Neural crest cell (in vitro differentiated cells): ENCODE results near the gene JOSD2. TPM values are rescaled to one million over a fixed set of nuclear protein-coding genes. Genes with fewer than 3 reads are reported as not detected.

Experiments used
- DNase-seq: peaks from one replicate; pipeline ENCODE4 v3.0.0; 2021; ENCODE audit warnings: low read depth, mixed read lengths, low spot score
- H3K27ac Mint-ChIP-seq: one replicate; pipeline ENCODE4 v1.8.0; 2021; ENCODE audit warnings: mild to moderate bottlenecking, mixed read lengths; ENCODE audit not compliant: unreplicated experiment
- H3K27me3 Mint-ChIP-seq: 2 replicates; pipeline ENCODE4 v1.8.0; 2021; ENCODE audit warnings: low read depth, mild to moderate bottlenecking, mixed read lengths
- H3K36me3 Mint-ChIP-seq: 2 replicates; pipeline ENCODE4 v1.8.0; 2021; ENCODE audit warnings: low read depth, mild to moderate bottlenecking, mixed read lengths
- H3K4me1 Mint-ChIP-seq: 2 replicates; pipeline ENCODE4 v1.8.0; 2021; ENCODE audit warnings: mixed read lengths
- H3K4me3 Mint-ChIP-seq: one replicate; pipeline ENCODE4 v1.8.0; 2021; ENCODE audit warnings: mild to moderate bottlenecking, mixed read lengths
- H3K9me3 Mint-ChIP-seq: 2 replicates; pipeline ENCODE4 v1.8.0; 2021; ENCODE audit warnings: mixed read lengths
- CTCF ChIP-seq: fragments of 200-600 bp; sonication (generic); conservative IDR thresholded peaks from 2 replicates; pipeline ENCODE4 v1.5.0; 2021; ENCODE audit warnings: antibody characterized with exemption, mild to moderate bottlenecking
- total RNA-seq: library from RNA; stranded (reverse); gene quantifications from 2 replicates; pipeline ENCODE4 v1.2.1, GENCODE V29; 2021

JOSD2 gene
- total RNA-seq, 1 donor from 2014 or later = 10.9 TPM

- H3K36me3 Mint-ChIP-seq = no peaks in the 10 kb centered on the region
- peaks cover 26% of the 10 kb centered on the region for H3K4me1 Mint-ChIP-seq
- H3K9me3 Mint-ChIP-seq = no peaks in the 10 kb centered on the region
- peaks cover 8% of the 10 kb centered on the region for H3K27me3 Mint-ChIP-seq
- no peak overlapping the region for H3K4me3 Mint-ChIP-seq
- peak overlapping the region; percentile 78 for H3K27ac Mint-ChIP-seq
- DNase-seq = no peak
- TF ChIP-seq CTCF = no peak
These were observed 46.6 kb downstream of the JOSD2 start for GRCh38 chr19:50464348-50464747.

GRCh38 chr19:50462970-50463369 is 48.0 kb downstream of the JOSD2 start:
- Mint-ChIP-seq H3K27ac (no peak overlapping the region), H3K27me3 (peaks cover 8% of the 10 kb centered on the region), H3K4me1 (peaks cover 22% of the 10 kb centered on the region), H3K36me3 (no peaks in the 10 kb centered on the region), H3K9me3 (no peaks in the 10 kb centered on the region), H3K4me3 (no peak overlapping the region)
- no peak for DNase-seq
- no peak for TF ChIP-seq CTCF

- Mint-ChIP-seq H3K27me3 (peaks cover 14% of the 10 kb centered on the region), H3K4me3 (no peak overlapping the region), H3K9me3 (peaks cover 2% of the 10 kb centered on the region), H3K36me3 (no peaks in the 10 kb centered on the region), H3K27ac (peak overlapping the region; percentile 37), H3K4me1 (peaks cover 16% of the 10 kb centered on the region)
- peak; percentile 81 for TF ChIP-seq CTCF
- peak; percentile 68 for DNase-seq
These were observed 49.7 kb downstream of the JOSD2 start for GRCh38 chr19:50461066-50461875.

- no peak for DNase-seq
- TF ChIP-seq CTCF = no peak
- Mint-ChIP-seq H3K9me3 (peaks cover 8% of the 10 kb centered on the region), H3K4me1 (peaks cover 10% of the 10 kb centered on the region), H3K36me3 (no peaks in the 10 kb centered on the region), H3K4me3 (no peak overlapping the region), H3K27ac (no peak overlapping the region), H3K27me3 (peaks cover 14% of the 10 kb centered on the region)
These were observed 50.7 kb downstream of the JOSD2 start for GRCh38 chr19:50460161-50460765.

- Mint-ChIP-seq H3K27ac (no peak overlapping the region), H3K4me1 (peaks cover 10% of the 10 kb centered on the region), H3K36me3 (no peaks in the 10 kb centered on the region), H3K9me3 (peaks cover 11% of the 10 kb centered on the region), H3K27me3 (peaks cover 14% of the 10 kb centered on the region), H3K4me3 (no peak overlapping the region)
- no peak for DNase-seq
- no peak for TF ChIP-seq CTCF
These were observed 51.4 kb downstream of the JOSD2 start for GRCh38 chr19:50459638-50460037.
